K562 (cell line): Measurements from ENCODE around the gene SBK3. TPM values are rescaled to one million over a fixed set of nuclear protein-coding genes. Genes with fewer than 3 reads are reported as not detected.

Source experiments
- AFF1 ChIP-seq, 2 experiments: fragments of 450-650 bp; IDR thresholded peaks; 2 replicates each; pipeline ENCODE4 v1.6.1; 2018; ENCODE audit warnings: mild to moderate bottlenecking in 2 of 2, low read depth in 1 of 2; ENCODE audit not compliant: partially characterized antibody in 2 of 2
- ARID3A ChIP-seq: IDR thresholded peaks from 2 replicates; pipeline ENCODE4 v1.6.1; 2012; ENCODE audit warnings: low read depth, low read length, improper control_type of control experiment, borderline replicate concordance
- FOXK2 ChIP-seq, 2 experiments: fragments of 450-650 bp; IDR thresholded peaks in 1 of 2; conservative IDR thresholded peaks in 1 of 2; 2 replicates each; pipeline ENCODE4 v1.6.1; 2016; ENCODE audit warnings: low read depth in 2 of 2, mild to moderate bottlenecking in 1 of 2
- GABPB1 ChIP-seq: sonication (generic); formaldehyde crosslinking; IDR thresholded peaks from 2 replicates; pipeline ENCODE4 v1.8.0; 2022; ENCODE audit warnings: mild to moderate bottlenecking, missing genetic modification reagents
- MBD2 ChIP-seq: sonication (generic); IDR thresholded peaks from 2 replicates; pipeline ENCODE4 v1.6.1; 2016; ENCODE audit warnings: low read depth, borderline replicate concordance
- PCBP1 ChIP-seq: fragments of 200-400 bp; formaldehyde crosslinking; IDR thresholded peaks from 2 replicates; pipeline ENCODE4 v1.6.1; 2018; ENCODE audit warnings: mild to moderate bottlenecking, low read depth, low read length; ENCODE audit not compliant: poor library complexity, severe bottlenecking
- SIN3A ChIP-seq, 2 experiments: fragments of 150-350 bp in 1 of 2; IDR thresholded peaks; 2 replicates each; pipeline ENCODE4 v1.6.1; 2011 to 2016; ENCODE audit warnings: borderline replicate concordance in 2 of 2, low read depth in 2 of 2, low read length in 2 of 2, mild to moderate bottlenecking in 2 of 2, moderate library complexity in 2 of 2; ENCODE audit not compliant: control insufficient read depth in 1 of 2
- SP1 ChIP-seq: sonication (generic); formaldehyde crosslinking; IDR thresholded peaks from 2 replicates; pipeline ENCODE4 v1.8.1; 2022; ENCODE audit warnings: mild to moderate bottlenecking, missing genetic modification reagents
- ZNF239 ChIP-seq: fragments of 250-450 bp; sonication (Bioruptor Pico); IDR thresholded peaks from 2 replicates; pipeline ENCODE4 v1.4.0; 2020; ENCODE audit warnings: mild to moderate bottlenecking
- ZNF436 ChIP-seq: fragments of 250-450, 450-650 bp; sonication (Bioruptor Pico); formaldehyde crosslinking; IDR thresholded peaks from 2 replicates; pipeline ENCODE4 v1.7.0; 2020; ENCODE audit warnings: mild to moderate bottlenecking
- polyA plus RNA-seq, 8 experiments: library from polyadenylated mRNA; depleted of rRNA in 4 of 8; stranded (reverse) in 5 of 8; unstranded in 3 of 8; fragments of >200 nt; fragmentation: Nextera tagmentation in 2 of 8; fragmentation: Illumina TruSeq in 1 of 8; extraction: Ambion mirVana in 2 of 8; extraction: Trizol in 1 of 8; gene quantifications; 2 replicates each; pipeline versions ENCODE4 v1.2.1 to v1.2.3, GENCODE V29; 2011 to 2014; ENCODE audit warnings: inconsistent platforms in 1 of 8, missing spikeins in 1 of 8
- total RNA-seq, 7 experiments: library from RNA; depleted of rRNA in 6 of 7; stranded (reverse); fragments of >200 nt in 6 of 7; fragmentation: Illumina TruSeq in 2 of 7; extraction: Trizol in 2 of 7; gene quantifications; 2 replicates each; pipeline versions ENCODE4 v1.2.1 to v1.2.3, GENCODE V29; 2011 to 2021; ENCODE audit warnings: low replicate concordance in 1 of 7
- TF ChIP-seq, protein P1 (sequence below), 2 experiments: fragments of 450-650 bp; formaldehyde crosslinking in 1 of 2; IDR thresholded peaks; 2 replicates each; pipeline versions ENCODE4 v1.4.0 to v1.6.1; 2014 to 2020; ENCODE audit warnings: mild to moderate bottlenecking in 2 of 2, borderline replicate concordance in 1 of 2, low read depth in 1 of 2

The SBK3 gene
- total and polyA plus RNA-seq, 9 of the 15 experiments (the other 6 are each of a cell fraction or from before 2014, with no cell fraction given), result 0.11 to 0.43 (median 0.13) TPM; not detected in 6

GRCh38 chr19:55581145-55581822 is 35.9 kb upstream of the SBK3 start (continued):
- TF ChIP-seq SIN3A (IDR thresholded peaks at IDR 0.05; ENCODE audit: borderline replicate concordance in 2 of 2, control insufficient read depth in 1 of 2, low read depth in 2 of 2, low read length in 2 of 2) (peak in 1 of 2 experiments; percentile 37; a peak in 1 of 4 replicates), ARID3A (no peak), SP1 (CRISPR knock-in tag) (peak; percentile 47; the same call in 1 of the 2 replicates), ZNF436 (CRISPR knock-in tag) (no peak), ZNF239 (CRISPR knock-in tag) (peak; percentile 98), GABPB1 (CRISPR knock-in tag) (peak; percentile 57), PCBP1 (no peak), AFF1 (IDR thresholded peaks at IDR 0.05; ENCODE audit: low read depth in 1 of 2, partially characterized antibody in 2 of 2) (peak in 1 of 2 experiments; percentile 92), MBD2 (no peak), FOXK2 (conservative IDR thresholded peaks at IDR 0.05 in 1 of 2, IDR thresholded peaks at IDR 0.05 in 1 of 2; ENCODE audit: low read depth in 2 of 2) (0 out of 4 replicates have a peak, but pooled peaks of 1 of the 2 experiments have one; percentile 5)
- TF ChIP-seq, protein P1, sequence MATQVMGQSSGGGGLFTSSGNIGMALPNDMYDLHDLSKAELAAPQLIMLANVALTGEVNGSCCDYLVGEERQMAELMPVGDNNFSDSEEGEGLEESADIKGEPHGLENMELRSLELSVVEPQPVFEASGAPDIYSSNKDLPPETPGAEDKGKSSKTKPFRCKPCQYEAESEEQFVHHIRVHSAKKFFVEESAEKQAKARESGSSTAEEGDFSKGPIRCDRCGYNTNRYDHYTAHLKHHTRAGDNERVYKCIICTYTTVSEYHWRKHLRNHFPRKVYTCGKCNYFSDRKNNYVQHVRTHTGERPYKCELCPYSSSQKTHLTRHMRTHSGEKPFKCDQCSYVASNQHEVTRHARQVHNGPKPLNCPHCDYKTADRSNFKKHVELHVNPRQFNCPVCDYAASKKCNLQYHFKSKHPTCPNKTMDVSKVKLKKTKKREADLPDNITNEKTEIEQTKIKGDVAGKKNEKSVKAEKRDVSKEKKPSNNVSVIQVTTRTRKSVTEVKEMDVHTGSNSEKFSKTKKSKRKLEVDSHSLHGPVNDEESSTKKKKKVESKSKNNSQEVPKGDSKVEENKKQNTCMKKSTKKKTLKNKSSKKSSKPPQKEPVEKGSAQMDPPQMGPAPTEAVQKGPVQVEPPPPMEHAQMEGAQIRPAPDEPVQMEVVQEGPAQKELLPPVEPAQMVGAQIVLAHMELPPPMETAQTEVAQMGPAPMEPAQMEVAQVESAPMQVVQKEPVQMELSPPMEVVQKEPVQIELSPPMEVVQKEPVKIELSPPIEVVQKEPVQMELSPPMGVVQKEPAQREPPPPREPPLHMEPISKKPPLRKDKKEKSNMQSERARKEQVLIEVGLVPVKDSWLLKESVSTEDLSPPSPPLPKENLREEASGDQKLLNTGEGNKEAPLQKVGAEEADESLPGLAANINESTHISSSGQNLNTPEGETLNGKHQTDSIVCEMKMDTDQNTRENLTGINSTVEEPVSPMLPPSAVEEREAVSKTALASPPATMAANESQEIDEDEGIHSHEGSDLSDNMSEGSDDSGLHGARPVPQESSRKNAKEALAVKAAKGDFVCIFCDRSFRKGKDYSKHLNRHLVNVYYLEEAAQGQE (IDR thresholded peaks at IDR 0.05; ENCODE audit: borderline replicate concordance), result peak; percentile 99
- TF ChIP-seq, protein P1 (CRISPR knock-in tag; IDR thresholded peaks at IDR 0.05; ENCODE audit: low read depth), result peak; percentile 97
